ENCODE results near the gene ING5. TPM values are rescaled to one million over a fixed set of nuclear protein-coding genes. Genes with fewer than 3 reads are reported as not detected.

The ING5 gene
- total RNA-seq, 1 experiment from 2014 or later: 35.1 TPM

DNA sequence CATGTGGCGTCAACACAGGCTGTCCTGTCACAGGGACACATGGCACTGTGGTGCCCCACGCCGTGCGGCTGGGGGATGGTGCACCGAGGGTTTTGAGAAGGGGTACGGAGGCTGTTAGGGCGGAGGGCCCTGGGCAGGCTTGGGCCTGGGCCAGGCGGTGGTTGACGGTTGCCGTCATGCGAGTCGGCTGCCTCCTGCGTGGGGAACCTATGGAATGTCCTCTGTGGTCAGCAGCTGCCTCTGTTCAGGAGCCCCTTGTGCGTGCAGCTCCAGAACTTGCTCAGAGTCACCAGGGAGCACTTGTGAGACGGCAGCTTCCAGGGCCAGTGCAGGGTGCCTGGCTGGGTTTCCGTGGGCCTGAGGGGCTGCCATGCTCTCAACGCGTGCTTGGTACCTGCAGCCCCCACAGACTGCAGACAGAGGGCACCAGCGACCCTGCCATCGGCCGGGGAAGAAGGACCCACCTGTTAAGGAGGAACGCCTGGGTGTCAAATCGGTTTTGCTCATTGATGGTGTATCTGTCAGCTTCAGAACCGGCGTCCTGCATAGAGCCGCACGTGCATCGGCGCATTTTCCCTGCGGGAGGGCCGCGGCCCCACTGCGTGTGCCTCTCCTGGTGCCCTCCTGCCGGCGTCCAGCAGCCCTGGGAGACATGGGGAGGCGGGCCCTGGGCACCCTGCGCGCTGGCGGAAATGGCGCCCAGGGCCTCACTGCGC is 22.6 kb downstream of the ING5 start:
- CTCF ChIA-PET: no interaction called here
- BruUV-seq (replicated peaks): no TSS peak

GRCh38 chr2:241724975-241725870 is 23.4 kb downstream of the ING5 start:
- intact Hi-C loops (cut with micrococcal nuclease; ENCODE audit: unreplicated experiment): no loop called here
- CTCF ChIA-PET: no interaction called here
- Mint-ChIP-seq H3K4me1 (ENCODE audit: low read depth, unreplicated experiment) (no peaks in the 10 kb centered on the region), H3K4me3 (ENCODE audit: low read depth, unreplicated experiment) (no peak overlapping the region), H3K9me3 (ENCODE audit: low read depth, unreplicated experiment) (peaks cover 3% of the 10 kb centered on the region), H3K27ac (ENCODE audit: unreplicated experiment) (no peak overlapping the region), H3K36me3 (ENCODE audit: insufficient read depth, unreplicated experiment) (peaks cover 46% of the 10 kb centered on the region), H3K27me3 (ENCODE audit: unreplicated experiment) (no peaks in the 10 kb centered on the region)
- BruUV-seq (replicated peaks): no TSS peak
- DNase-seq: no peak
- no peak for TF ChIP-seq CTCF (IDR thresholded peaks at IDR 0.05; ENCODE audit: unreplicated experiment)

More for the DNA sequence above, 22.6 kb downstream of the ING5 start:
- DNase-seq: no peak
- Mint-ChIP-seq H3K27ac (ENCODE audit: unreplicated experiment) (no peak overlapping the region), H3K27me3 (ENCODE audit: unreplicated experiment) (no peaks in the 10 kb centered on the region), H3K36me3 (ENCODE audit: insufficient read depth, unreplicated experiment) (peaks cover 54% of the 10 kb centered on the region), H3K9me3 (ENCODE audit: low read depth, unreplicated experiment) (peaks cover 3% of the 10 kb centered on the region), H3K4me3 (ENCODE audit: low read depth, unreplicated experiment) (no peak overlapping the region), H3K4me1 (ENCODE audit: low read depth, unreplicated experiment) (no peaks in the 10 kb centered on the region)
- intact Hi-C loops (cut with micrococcal nuclease; ENCODE audit: unreplicated experiment): no loop called here
- no peak for TF ChIP-seq CTCF (IDR thresholded peaks at IDR 0.05; ENCODE audit: unreplicated experiment)

GRCh38 chr2:241726459-241726858 is 24.6 kb downstream of the ING5 start:
- DNase-seq: no peak
- Mint-ChIP-seq H3K27me3 (ENCODE audit: unreplicated experiment) (no peaks in the 10 kb centered on the region), H3K9me3 (ENCODE audit: low read depth, unreplicated experiment) (no peaks in the 10 kb centered on the region), H3K4me3 (ENCODE audit: low read depth, unreplicated experiment) (no peak overlapping the region), H3K27ac (ENCODE audit: unreplicated experiment) (no peak overlapping the region), H3K36me3 (ENCODE audit: insufficient read depth, unreplicated experiment) (peaks cover 38% of the 10 kb centered on the region), H3K4me1 (ENCODE audit: low read depth, unreplicated experiment) (no peaks in the 10 kb centered on the region)
- no peak for TF ChIP-seq CTCF (IDR thresholded peaks at IDR 0.05; ENCODE audit: unreplicated experiment)
- CTCF ChIA-PET: no interaction called here
- intact Hi-C loops (cut with micrococcal nuclease; ENCODE audit: unreplicated experiment): no loop called here
- BruUV-seq (replicated peaks): no TSS peak

DNA sequence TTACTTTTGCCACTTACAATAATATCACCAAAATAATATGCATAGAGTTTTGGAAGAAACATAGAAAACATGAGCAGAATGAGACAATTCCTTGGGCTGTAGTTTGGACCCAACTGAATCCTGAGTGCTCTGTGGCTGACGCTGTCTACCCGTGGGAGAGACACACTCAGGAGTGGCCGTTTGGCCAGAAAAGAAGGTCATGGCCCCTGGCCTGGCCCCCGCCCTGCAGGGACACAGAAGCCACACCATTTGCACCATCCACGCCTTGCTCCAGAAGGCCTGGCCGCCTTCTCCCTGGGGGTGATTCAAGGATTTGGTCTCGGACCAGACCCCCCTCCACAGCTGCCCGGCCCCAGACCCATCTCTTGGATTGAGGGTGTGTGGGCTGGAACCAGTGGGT is 26.2 kb downstream of the ING5 start:
- no peak overlapping the region for H3K4me3 Mint-ChIP-seq (ENCODE audit: low read depth, unreplicated experiment)
- BruUV-seq (replicated peaks): no TSS peak
- no peaks in the 10 kb centered on the region for H3K27me3 Mint-ChIP-seq (ENCODE audit: unreplicated experiment)
- H3K9me3 Mint-ChIP-seq (ENCODE audit: low read depth, unreplicated experiment): no peaks in the 10 kb centered on the region
- CTCF ChIA-PET: no interaction called here
- H3K27ac Mint-ChIP-seq (ENCODE audit: unreplicated experiment): no peak overlapping the region
- peaks cover 22% of the 10 kb centered on the region for H3K36me3 Mint-ChIP-seq (ENCODE audit: insufficient read depth, unreplicated experiment)
- peaks cover 3% of the 10 kb centered on the region for H3K4me1 Mint-ChIP-seq (ENCODE audit: low read depth, unreplicated experiment)
- no peak for DNase-seq
- TF ChIP-seq CTCF (IDR thresholded peaks at IDR 0.05; ENCODE audit: unreplicated experiment): no peak
- intact Hi-C loops (cut with micrococcal nuclease; ENCODE audit: unreplicated experiment): no loop called here

Data from Calu3 (cell line).